HTERT RPE-1 (cell line): ENCODE measurements around the gene MUC4.
"Not testable (repeated sequence)": the region's sequence is repeated elsewhere in the genome, so short reads cannot be mapped to it uniquely, and the experiment has no call there.

Experiments
- in situ Hi-C: fragments of 300-500 bp; cut with MboI; formaldehyde crosslinking; loops from 4 replicates; pipeline ENCODE4 v1.14.3; 2020; ENCODE audit warnings: low sequenced_read_pairs

Gene MUC4

DNA sequence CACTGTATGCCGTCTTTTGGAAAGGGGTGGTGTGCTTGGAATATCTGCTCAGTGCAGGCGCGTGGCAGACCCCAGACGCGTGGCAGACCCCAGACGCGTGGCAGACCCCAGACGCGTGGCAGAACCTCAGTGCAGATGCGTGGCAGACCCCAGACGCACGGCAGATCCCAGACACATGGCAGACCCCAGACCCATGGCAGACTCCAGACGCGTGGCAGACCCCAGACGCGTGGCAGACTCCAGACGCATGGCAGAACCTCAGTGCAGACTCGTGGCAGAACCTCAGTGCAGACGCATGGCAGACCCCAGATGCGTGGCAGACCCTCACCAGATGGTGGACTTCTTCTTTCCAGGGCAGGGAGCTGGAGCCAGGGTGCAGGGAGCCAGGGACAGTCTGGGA, 637 bp upstream of the MUC4 start:
- in situ Hi-C loops, result no loop called here

DNA sequence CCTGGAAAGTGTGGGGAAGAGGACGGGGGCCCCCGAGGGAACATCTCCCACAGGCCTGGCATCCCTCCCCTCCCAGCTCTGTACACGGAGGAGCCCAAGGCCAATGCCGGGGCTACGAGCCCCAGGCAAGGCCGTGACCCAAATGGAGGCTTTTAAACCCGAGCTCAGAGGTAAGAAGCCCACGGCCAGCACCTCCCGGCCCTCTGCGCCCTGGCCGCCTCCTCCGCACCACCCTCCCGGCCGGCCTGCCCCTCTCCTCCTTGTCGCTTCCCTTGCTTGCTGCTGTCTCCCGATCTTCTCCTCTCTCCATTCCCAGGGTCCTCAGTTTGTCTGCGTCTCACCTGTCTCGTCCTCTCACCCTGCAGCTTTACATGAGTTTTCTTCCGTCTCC, 1.3 kb downstream of the MUC4 start:
- in situ Hi-C loops, result no loop called here

- in situ Hi-C loops, result no loop called here
These were observed 1.8 kb downstream of the MUC4 start for GRCh38 chr3:195809796-195810454.

DNA sequence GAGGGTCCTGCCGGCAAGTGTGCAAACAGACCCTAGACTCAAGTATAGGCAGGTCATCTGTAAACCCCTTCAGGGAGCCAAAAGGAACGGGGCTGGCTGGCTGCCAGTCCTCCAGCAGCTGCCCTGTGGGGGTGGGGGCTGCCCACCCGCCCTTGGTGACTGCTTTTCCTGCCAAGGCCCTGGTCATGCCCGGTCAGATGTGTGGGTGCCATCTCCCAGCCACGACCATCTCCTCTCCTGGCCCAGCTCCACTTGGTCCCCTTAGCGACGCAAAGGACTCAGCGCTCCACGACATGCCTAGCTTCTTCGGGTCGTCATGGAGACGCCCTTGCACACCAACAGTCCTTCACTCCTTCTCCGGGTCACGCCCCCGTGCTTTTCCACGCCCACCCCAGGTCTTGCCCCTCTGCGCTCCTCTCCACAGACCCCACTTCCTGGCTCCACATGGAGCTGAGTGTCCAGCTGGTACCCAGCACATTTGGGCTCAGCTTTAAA, 2.4 kb downstream of the MUC4 start:
- in situ Hi-C loops, result no loop called here

DNA sequence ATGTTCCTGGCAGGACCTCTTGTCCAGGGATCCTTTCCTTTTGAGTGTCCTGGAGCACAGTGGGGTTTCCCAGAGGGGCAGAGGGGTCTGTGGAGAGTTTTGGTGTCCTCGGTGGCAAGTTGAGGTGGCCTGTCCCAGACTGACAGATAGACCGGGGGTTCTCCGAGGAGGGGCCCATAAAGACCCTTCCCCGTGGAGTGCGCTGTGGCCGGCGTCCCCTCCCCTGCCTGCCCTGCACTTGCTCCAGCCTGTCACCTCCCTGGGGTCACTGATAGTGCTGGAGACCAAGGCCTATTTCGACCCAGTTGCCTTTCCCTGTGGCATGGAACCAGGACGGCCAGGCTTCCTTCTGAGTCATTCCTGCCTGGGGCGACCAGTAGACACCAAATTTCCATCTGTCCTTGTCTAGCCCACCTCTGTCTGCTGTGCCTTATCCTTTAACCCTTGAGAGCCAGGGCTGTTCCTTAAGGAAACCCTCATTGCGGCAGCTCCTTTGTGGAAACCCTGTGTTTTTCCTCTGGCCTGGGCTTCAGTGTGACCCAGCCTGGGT, 2.9 kb downstream of the MUC4 start:
- in situ Hi-C loops, result no loop called here

GRCh38 chr3:195807681-195808121, 4.0 kb downstream of the MUC4 start:
- in situ Hi-C loops, result no loop called here

DNA sequence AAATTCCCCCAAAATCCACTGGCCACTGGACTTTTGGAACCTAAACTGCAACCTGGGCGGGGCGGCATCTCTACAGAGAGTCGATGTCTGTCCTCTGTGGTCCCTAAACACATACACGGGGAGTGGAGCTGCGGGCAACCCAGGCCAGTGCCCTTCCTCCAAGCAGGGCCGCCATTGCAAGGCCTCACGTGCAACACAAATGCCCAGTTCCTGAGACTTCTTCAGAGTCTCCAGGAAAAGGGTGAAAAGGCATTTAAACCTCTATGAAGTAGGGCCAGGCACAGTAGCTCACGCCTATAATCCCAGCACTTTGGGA, 4.9 kb downstream of the MUC4 start:
- in situ Hi-C loops, result no loop called here

DNA sequence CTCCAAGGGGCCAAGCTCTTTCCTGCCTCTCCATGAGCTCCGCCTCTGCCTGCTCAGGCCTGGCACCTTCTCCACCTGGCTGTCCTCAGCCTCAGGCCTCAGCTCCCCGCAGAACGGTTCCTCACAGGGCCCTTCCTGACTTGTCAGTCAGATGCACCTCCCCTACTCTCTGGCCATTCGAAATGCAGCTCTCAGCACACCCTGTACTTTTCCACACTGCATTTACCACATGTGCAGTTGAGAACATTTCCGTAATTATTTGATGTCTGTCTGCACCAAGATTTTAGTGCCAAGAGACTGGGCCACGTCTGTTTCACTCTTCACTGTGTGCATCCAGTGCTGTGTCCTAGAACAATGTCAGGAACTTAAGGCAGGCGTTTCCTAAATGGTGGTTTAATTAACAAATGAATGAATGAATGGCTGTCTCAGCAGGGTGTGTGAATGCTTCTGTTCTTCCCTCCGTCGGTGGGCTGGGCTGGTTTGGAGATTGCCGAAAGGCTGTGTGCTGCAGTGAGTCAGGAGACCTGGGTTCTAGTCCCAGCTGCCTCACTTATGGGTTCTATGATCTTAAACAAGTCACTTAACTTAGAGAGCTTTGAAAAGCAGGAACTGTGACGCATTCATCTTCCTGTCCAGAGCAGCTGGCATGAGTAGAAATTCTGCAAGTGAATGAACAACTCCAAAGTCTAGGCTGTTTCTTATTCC, 5.4 kb downstream of the MUC4 start:
- in situ Hi-C loops, result no loop called here

- in situ Hi-C loops, result not testable (repeated sequence)
These were observed 6.1 kb downstream of the MUC4 start for GRCh38 chr3:195805588-195805987.

- in situ Hi-C loops, result no loop called here
These were observed 6.5 kb downstream of the MUC4 start for GRCh38 chr3:195805181-195805580.

DNA sequence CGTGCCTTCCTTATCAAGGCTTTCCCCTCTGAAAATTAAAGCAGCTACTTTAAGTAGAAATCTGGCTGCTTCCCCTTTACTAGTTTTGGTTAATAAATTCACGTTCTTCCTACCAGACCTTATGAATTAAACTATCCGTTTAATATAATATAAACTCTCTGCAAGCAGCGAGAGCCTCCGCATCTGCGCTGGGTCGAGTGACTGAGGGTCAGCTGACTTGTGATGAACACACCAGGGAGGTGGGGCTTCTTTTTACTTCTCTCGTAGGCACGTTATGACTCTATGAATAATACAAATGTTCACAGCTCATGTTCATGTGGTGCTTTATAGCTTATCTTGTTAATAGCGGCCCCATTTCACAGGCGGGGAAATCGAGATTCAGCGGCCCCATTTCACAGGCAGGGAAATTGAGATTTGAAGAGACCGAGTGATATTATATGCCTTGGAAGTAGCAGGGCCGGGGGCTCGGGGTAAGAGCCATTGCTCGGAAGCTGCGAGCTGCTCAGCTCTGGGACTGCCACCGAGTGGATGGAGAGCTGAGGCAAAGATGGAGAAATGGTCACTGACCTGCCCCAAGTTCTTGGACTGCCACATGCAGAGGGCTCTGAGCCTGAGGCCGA, 8.3 kb downstream of the MUC4 start:
- in situ Hi-C loops, result no loop called here

GRCh38 chr3:195802795-195803194, 8.9 kb downstream of the MUC4 start:
- in situ Hi-C loops, result no loop called here

DNA sequence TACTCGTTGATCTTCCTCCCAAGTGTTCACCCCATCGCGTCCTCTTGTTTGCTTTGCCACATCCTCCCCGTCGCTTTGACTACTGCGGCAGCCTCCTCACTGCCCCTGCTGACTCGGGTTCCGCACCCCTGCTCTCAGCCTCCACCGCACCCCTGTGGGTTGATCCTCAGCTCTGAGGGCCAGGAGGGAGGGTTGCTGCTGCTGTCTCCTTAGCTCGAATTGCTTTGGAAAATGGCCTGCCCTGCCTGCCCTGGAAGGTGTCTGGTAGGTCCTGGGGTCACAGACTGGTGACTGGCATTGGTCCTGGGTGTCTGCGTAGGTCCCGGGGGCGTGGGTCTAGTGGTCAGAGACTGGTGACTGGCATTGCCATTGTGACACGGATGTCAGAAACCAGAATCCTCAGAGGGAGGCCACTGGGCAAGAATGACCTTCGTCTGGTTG, 9.4 kb downstream of the MUC4 start:
- in situ Hi-C loops, result no loop called here

GRCh38 chr3:195801251-195802183, 10.2 kb downstream of the MUC4 start:
- in situ Hi-C loops, result no loop called here

- in situ Hi-C loops, result no loop called here
These were observed 11.5 kb downstream of the MUC4 start for GRCh38 chr3:195800240-195800639.

GRCh38 chr3:195796795-195797194, 14.9 kb downstream of the MUC4 start:
- in situ Hi-C loops, result no loop called here

GRCh38 chr3:195794708-195795107, 17.0 kb downstream of the MUC4 start:
- in situ Hi-C loops, result no loop called here

- in situ Hi-C loops, result not testable (repeated sequence)
These were observed 19.1 kb downstream of the MUC4 start for GRCh38 chr3:195792621-195793020.

- in situ Hi-C loops, result no loop called here
These were observed 20.8 kb downstream of the MUC4 start for GRCh38 chr3:195790901-195791300.

GRCh38 chr3:195788711-195789581, 22.8 kb downstream of the MUC4 start:
- in situ Hi-C loops, result no loop called here
